ENCODE results near the gene AKR1B15.

The AKR1B15 gene

DNA sequence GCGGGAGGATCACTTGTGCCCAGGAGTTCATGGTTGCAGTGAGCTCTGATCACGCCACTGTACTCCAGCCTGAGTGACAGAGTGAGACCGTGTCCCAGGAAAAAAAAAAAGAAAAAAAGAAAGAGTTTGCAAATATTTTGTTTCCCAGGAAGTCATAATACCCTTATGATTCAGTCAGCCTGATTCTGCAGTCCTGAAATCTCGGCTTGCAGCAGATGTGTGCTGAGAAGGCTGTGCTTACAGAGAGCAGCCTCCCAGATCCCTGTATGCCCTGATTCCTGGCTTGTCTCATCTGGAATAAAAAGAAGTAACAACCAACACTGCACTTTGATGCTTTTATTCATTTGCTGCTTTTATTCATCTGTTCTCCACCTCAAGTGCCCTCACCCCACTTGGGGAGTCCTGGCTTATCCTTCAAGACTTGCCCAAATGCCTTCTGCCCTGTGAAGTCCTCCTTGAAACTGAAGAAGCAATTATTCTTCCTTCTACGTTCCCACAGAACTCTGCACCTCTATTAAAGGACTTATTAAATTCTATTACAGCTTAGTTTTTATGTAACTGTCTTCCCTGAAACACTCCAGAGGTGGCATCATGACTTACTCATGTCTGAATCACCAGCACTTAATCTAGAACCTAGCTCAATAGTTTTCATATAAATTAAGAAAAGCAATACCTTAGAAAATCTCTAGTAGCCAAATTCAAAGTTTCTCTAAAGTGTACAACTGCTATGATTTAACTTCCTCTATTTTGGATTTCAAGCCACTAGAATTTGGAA lies 70.0 kb downstream of the AKR1B15 start:
- no peak for DNase-seq (ENCODE audit: low read depth)

DNA sequence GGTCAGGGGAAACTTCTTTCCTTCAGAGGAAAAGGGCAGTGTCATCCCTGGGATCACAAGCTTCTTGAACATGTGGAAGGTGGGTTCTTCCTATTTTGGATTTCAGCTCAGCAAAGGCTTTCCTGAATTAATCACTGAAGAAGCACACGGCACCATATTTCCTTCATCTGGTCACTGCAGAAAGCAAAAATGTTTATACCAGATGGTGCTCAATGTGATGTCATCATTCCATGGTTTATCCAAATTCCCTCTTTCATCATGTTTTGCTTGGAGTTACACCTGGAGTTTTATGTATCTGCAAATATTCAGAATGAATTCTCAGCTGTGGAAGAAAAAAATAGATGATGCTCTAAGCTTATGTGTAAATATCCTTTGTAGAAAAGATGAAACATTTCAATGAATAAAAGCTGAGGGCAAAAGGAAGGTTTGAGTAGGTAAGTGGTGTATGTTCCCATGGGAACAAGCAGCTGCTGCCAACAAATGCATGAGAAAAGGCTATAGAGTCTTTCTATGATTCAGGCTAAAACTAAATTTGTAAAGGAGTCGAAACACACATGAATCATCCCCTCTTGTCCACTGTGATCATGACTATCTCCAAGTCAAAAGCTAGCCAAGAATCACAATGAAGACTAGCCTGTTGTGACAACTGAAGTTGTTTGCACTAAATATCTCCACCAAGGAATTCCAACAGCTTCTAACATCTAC lies 70.9 kb downstream of the AKR1B15 start:
- DNase-seq (ENCODE audit: low read depth) = no peak

DNA sequence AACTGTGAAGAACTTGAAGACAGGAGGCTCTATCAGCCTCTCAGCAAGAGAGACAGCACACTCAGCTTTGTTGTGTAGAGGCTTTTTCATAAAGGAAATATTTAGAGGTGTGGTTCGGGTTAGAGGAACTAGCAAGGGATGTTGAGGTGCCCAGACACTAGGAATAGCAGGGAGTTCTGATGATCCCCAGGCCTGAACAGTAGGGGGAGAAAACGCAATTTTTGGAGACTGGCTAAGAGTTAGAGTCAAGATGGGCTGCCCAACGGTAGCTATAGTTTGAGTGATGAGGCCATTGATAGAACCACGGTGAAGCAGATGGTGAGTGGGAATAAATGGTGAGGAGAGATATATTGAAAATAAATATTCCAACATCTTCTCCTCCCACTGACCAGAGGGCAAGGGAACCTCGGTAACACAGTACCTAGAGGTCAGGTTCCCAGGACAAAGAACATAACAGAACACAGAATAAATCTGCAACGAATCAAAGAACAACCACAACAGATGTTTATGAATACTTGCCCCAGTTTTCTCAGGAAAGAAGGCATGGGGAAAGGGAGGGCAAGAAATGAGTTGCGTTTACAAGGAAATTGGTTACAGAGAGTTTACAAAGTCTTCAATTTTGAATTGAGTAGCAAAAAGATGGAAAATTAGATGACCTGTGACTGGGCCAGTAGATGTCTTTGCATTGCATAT lies 73.5 kb downstream of the AKR1B15 start:
- no peak for DNase-seq (ENCODE audit: low read depth)

DNA sequence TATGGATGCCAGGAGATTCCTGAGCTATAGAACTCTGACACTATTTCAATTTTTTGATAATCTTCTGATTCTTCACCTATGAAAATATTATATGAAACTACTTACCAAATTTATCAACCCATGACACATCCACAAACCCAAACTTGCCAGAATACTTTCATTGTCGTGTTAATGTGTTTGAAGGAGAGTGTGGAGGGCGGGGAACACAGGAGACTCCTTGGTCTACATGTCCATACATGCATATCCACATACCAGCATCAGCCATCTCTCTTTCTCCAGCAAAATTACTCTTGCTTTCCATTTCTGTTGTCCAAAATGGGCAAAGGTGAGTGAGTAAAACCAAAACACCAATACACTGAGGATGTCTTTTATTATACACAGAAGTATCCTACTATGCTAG lies 74.3 kb downstream of the AKR1B15 start:
- no peak for DNase-seq (ENCODE audit: low read depth)

DNA sequence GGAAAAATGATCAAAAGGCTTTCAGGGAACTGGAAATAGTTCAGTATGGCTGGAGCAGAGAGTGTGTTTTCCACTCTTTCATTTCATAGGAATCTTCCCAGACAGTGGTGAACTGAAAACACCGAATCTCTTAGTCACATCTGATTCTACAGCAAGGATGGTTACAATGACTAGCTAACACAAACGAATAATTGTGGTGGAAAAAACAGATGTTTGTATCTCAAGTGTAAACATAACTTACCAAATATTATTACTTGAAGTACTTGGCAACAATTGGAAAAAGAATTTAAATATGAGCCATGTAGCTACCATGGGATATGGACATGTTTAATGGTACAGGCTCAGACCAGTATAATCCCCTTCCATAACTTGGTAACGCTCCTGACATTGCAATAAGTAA lies 76.6 kb downstream of the AKR1B15 start:
- DNase-seq (ENCODE audit: low read depth) = no peak

DNA sequence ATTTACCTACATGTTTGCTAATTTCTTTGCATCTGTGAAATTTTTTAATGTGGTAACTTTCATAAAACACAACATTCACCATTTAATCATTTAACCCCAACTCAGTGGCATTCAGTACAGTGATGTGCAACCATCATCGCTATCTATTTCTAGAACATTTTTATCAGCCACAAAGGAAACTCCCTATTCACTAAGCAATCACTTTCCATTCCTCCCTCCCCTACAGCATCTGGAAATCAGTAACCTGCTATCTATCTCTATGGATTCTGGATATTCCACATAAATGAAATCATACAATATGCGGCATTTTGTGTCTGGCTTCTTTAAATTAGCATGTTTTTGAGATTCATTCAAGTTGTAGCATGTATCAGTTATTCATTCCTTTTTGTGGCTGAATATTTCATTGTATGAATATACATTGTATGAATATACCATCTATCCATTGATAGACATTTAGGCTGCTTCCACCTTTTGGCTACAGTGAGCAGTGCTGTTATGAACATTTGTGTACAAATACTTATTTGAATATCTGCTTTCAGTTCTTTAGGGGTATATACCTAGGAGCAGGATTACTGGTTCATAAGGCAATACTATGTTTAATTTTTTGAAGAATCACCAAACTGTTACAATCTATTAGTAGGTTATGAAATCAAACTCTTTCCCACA lies 78.3 kb downstream of the AKR1B15 start:
- DNase-seq (ENCODE audit: low read depth) = no peak

DNA sequence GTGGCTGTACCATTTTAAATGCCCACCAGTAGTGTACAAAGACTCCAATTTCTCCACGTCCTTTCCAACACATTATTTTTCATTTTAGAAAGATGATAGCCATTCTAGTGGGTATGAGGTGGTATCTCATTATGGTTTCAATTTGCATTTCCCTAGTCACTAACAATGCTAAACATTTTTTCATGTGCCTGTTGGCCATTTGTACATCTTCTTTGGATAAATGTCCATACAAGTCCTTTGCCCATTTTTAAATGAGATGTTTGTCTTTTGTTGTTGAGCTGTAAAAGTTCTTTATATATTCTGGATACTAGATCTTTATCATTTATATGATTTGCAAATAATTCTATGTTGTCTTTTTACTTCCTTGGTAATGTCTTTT lies 78.9 kb downstream of the AKR1B15 start:
- no peak for DNase-seq (ENCODE audit: low read depth)

DNA sequence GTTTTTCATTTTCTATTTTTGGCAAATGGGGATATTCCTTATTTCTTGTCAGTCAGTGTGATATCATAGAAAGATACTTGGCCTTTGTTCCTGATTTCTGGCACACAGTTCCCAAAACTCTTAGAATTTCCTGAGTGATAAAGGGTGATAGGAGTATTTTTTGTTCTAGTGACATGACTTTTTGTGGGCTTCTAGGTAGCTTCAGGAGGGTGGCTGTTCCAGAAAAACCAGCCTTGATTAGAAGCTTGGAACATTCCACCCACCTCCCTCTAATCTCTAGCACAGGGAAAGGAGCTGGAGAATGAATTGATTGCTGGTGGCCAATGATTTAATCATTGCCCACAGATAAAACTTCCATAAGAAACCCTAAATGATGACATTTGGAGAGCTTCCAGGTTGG lies 80.5 kb downstream of the AKR1B15 start:
- no peak for DNase-seq (ENCODE audit: low read depth)

Measured in activated T-helper 9 cell treated with anti-CD3 and anti-CD28 coated beads, Interleukin-2, amount 50 U/mL, for 16 hours (primary cell).